Activated naive CD4-positive, alpha-beta T cell treated with anti-CD3 and anti-CD28 coated beads, Interleukin-2, amount 50 U/mL, for 24 hours (primary cell): ENCODE data around the gene RFXAP.

Experiments used
- H3K27ac Mint-ChIP-seq: one replicate; pipeline ENCODE4 v1.8.0; 2021; ENCODE audit warnings: mild to moderate bottlenecking, mixed read lengths
- H3K27me3 Mint-ChIP-seq: one replicate; pipeline ENCODE4 v1.8.0; 2021; ENCODE audit warnings: mixed read lengths
- H3K36me3 Mint-ChIP-seq: one replicate; pipeline ENCODE4 v1.8.0; 2021; ENCODE audit warnings: mixed read lengths
- H3K4me1 Mint-ChIP-seq: one replicate; pipeline ENCODE4 v1.8.0; 2021; ENCODE audit warnings: mixed read lengths
- H3K4me3 Mint-ChIP-seq: one replicate; pipeline ENCODE4 v1.8.0; 2021; ENCODE audit warnings: mild to moderate bottlenecking, mixed read lengths
- H3K9me3 Mint-ChIP-seq: one replicate; pipeline ENCODE4 v1.8.0; 2021; ENCODE audit warnings: mixed read lengths

Gene RFXAP

GRCh38 chr13:36875961-36876360, 56.9 kb downstream of the RFXAP start:
- no peaks in the 10 kb centered on the region for H3K9me3 Mint-ChIP-seq
- H3K36me3 Mint-ChIP-seq = no peaks in the 10 kb centered on the region
- H3K4me3 Mint-ChIP-seq = no peak overlapping the region
- peaks cover 13% of the 10 kb centered on the region for H3K27me3 Mint-ChIP-seq
- H3K27ac Mint-ChIP-seq = no peak overlapping the region
- H3K4me1 Mint-ChIP-seq = no peaks in the 10 kb centered on the region
